ENCODE data around the gene WNK2. TPM values are rescaled to one million over a fixed set of nuclear protein-coding genes. Genes with fewer than 3 reads are reported as not detected.

The WNK2 gene
- total and polyA plus RNA-seq, 4 donors, result 29.2 to 124 (median 69.5) TPM

DNA sequence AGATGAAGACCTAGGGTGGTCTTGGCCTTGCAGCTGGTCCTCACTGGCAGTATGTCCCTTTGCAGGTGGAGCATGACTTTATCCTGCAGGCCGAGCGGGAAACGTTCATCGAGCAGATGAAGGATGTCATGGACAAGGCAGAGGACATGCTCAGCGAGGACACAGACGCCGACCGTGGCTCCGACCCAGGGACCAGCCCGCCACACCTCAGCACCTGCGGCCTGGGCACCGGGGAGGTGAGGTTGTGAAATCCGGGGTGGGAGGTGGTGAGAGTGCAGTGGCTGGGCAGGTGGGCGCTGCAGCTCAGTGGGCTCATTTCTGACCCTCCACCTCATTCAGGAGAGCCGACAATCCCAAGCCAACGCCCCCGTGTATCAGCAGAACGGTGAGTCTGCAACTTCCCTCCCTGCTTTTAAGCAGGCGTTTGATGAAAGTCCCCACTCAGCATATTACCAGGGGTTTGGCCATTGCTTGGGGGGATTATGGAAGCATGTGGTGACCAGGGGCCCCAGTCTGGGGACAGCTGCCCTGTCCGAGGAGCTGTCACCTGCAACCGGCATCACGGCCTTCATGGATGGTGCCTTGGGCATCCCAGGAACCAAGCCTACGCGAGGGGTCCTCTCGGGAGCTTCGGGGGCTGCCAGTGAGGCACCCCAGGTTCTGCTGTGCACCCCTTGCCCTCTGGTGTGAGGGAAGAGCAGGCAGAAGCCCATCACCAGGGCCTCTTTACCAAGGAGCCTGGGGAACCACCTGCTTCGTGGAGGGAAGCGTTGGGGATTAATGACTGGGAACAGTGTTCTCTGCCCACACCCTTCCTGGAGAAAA lies 84.0 kb downstream of the WNK2 start:
- peaks cover 71% of the 10 kb centered on the region for H3K36me3 ChIP-seq (ENCODE audit: control insufficient read depth, insufficient read depth, low read length)
- H3K27me3 ChIP-seq (ENCODE audit: control insufficient read depth, insufficient read depth, low read length), result no peaks in the 10 kb centered on the region
- no peak overlapping the region for H3K4me3 ChIP-seq (ENCODE audit: low read depth, low read length)
- H3K4me1 ChIP-seq (ENCODE audit: control insufficient read depth, insufficient read depth, low read length), result no peaks in the 10 kb centered on the region
- no peaks in the 10 kb centered on the region for H3K9me3 ChIP-seq (ENCODE audit: control insufficient read depth, insufficient read depth, low read length)
- no peak for DNase-seq (ENCODE audit: low read depth in 4 of 6, low spot score in 6 of 6)
- 94% methylated on average over 23 of the region's 28 CpGs for WGBS (ENCODE audit: insufficient coverage)
- H3K27ac ChIP-seq (ENCODE audit: low read depth, low read length), result no peak overlapping the region

- Histone ChIP-seq H3K27ac (ENCODE audit: low read depth, low read length) (no peak overlapping the region), H3K9me3 (ENCODE audit: control insufficient read depth, insufficient read depth, low read length) (peaks cover 4% of the 10 kb centered on the region), H3K36me3 (ENCODE audit: control insufficient read depth, insufficient read depth, low read length) (peaks cover 67% of the 10 kb centered on the region), H3K27me3 (ENCODE audit: control insufficient read depth, insufficient read depth, low read length) (no peaks in the 10 kb centered on the region), H3K4me1 (ENCODE audit: control insufficient read depth, insufficient read depth, low read length) (no peaks in the 10 kb centered on the region), H3K4me3 (ENCODE audit: low read depth, low read length) (no peak overlapping the region)
- no peak for DNase-seq (ENCODE audit: low read depth in 4 of 6, low spot score in 6 of 6)
- 93% methylated on average over 11 of the region's 17 CpGs for WGBS (ENCODE audit: insufficient coverage)
Observed at GRCh38 chr9:93268551-93269314, 84.8 kb downstream of the WNK2 start.

GRCh38 chr9:93270976-93271375 lies 87.0 kb downstream of the WNK2 start:
- Histone ChIP-seq H3K4me1 (ENCODE audit: control insufficient read depth, insufficient read depth, low read length) (no peaks in the 10 kb centered on the region), H3K27me3 (ENCODE audit: control insufficient read depth, insufficient read depth, low read length) (no peaks in the 10 kb centered on the region), H3K9me3 (ENCODE audit: control insufficient read depth, insufficient read depth, low read length) (peaks cover 5% of the 10 kb centered on the region), H3K4me3 (ENCODE audit: low read depth, low read length) (no peak overlapping the region), H3K27ac (ENCODE audit: low read depth, low read length) (no peak overlapping the region), H3K36me3 (ENCODE audit: control insufficient read depth, insufficient read depth, low read length) (peaks cover 47% of the 10 kb centered on the region)
- WGBS (ENCODE audit: insufficient coverage), result 100% methylated on average over 1 of the region's 3 CpGs
- no peak for DNase-seq (ENCODE audit: low read depth in 4 of 6, low spot score in 6 of 6)

DNA sequence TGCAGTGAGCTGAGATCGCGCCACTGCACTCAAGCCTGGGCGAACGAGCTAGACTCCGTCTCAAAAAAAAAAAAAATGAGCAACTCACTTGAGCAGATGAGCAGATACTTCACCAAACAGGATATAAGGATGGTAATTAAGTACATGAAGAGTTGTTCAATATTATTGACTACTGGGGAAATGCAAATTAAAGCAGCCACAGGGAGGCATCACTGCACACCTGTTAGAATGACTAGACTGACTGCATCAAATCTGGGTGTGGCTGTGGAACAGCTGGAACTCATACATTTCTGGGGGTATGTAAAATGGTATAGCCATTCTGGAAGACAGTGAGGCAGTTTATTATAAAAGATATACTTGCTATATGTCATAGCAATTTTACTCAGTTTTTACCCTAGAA lies 93.0 kb downstream of the WNK2 start:
- Histone ChIP-seq H3K9me3 (ENCODE audit: control insufficient read depth, insufficient read depth, low read length) (peaks cover 5% of the 10 kb centered on the region), H3K27me3 (ENCODE audit: control insufficient read depth, insufficient read depth, low read length) (no peaks in the 10 kb centered on the region), H3K4me3 (ENCODE audit: low read depth, low read length) (no peak overlapping the region), H3K27ac (ENCODE audit: low read depth, low read length) (no peak overlapping the region), H3K36me3 (ENCODE audit: control insufficient read depth, insufficient read depth, low read length) (peaks cover 12% of the 10 kb centered on the region), H3K4me1 (ENCODE audit: control insufficient read depth, insufficient read depth, low read length) (no peaks in the 10 kb centered on the region)
- DNase-seq (ENCODE audit: low read depth in 4 of 6, low spot score in 6 of 6), result no peak
- WGBS (ENCODE audit: insufficient coverage), result no CpG with 5 or more reads among the region's 5 CpGs

DNA sequence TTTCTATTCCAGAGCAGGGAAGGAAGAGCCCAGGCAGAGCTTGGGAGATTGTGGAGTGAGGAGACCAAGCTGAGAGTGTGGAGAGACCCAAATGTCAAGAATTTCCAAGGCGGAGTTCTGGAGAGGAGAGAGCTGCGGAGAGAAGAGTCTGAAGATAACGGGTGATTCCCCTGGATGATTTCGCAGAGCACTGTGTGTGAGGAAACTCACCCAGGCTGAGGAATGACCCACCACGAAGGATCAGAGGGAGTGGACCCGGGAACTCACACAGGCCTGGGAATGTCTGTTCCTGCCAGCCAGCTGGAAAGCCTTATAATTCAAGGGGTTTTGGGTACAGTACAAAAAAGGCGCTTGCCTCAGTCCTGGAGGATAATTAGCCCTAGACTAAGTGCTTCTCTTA lies 94.2 kb downstream of the WNK2 start:
- WGBS (ENCODE audit: insufficient coverage), result 81% methylated on average over 6 of the region's 7 CpGs
- Histone ChIP-seq H3K4me3 (ENCODE audit: low read depth, low read length) (no peak overlapping the region), H3K9me3 (ENCODE audit: control insufficient read depth, insufficient read depth, low read length) (peaks cover 5% of the 10 kb centered on the region), H3K27ac (ENCODE audit: low read depth, low read length) (no peak overlapping the region), H3K4me1 (ENCODE audit: control insufficient read depth, insufficient read depth, low read length) (no peaks in the 10 kb centered on the region), H3K27me3 (ENCODE audit: control insufficient read depth, insufficient read depth, low read length) (no peaks in the 10 kb centered on the region), H3K36me3 (ENCODE audit: control insufficient read depth, insufficient read depth, low read length) (peaks cover 7% of the 10 kb centered on the region)
- DNase-seq (ENCODE audit: low read depth in 4 of 6, low spot score in 6 of 6), result no peak

GRCh38 chr9:93280661-93281259 lies 96.8 kb downstream of the WNK2 start:
- Histone ChIP-seq H3K36me3 (ENCODE audit: control insufficient read depth, insufficient read depth, low read length) (peaks cover 4% of the 10 kb centered on the region), H3K9me3 (ENCODE audit: control insufficient read depth, insufficient read depth, low read length) (no peaks in the 10 kb centered on the region)
- WGBS (ENCODE audit: insufficient coverage), result no CpG with 5 or more reads among the region's 1 CpG

DNA sequence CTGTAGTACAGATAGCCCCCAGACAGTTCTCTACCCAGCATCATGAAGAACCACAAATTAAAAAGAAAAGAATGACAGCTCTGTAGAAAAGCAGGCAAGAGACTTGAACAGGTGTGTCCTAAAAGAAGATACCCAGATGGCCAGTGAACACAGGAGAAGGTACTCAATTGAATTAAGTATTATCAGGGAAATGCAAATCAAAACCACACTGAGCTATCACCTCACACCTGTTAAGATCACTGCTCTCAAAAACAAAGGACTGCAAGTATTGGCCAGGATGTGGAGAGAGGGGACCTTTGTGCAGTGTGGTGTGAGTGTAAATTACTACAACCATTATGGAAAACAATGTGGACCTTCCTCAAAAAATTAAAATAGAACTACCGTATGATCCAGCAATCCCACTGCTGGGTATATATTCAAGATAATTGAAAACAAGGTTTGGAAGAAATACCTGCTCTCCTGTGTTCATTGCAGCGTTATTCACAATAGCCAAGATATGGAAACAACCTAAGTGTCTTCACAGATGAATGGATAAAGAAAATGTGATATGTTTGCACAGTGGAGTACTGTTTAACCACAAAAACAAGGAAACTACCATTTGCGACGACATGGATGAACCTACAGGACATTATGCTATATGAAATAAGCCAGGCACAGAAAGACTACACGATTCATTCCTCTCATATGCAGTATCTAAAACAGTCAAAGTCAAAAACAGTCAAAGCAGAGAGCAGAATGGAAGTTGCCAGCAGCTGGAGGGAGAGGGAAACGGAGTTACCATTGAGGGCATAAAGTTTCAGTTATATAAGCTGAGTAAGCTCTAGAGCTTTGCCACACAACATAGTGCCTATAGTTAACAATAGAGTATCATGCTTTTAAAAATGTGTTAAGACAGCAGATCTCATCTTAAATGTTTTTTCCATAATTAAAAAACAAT lies 102.6 kb downstream of the WNK2 start:
- no peak overlapping the region for H3K27ac ChIP-seq (ENCODE audit: low read depth, low read length)
- H3K4me1 ChIP-seq (ENCODE audit: control insufficient read depth, insufficient read depth, low read length), result peaks cover 7% of the 10 kb centered on the region
- no peak overlapping the region for H3K4me3 ChIP-seq (ENCODE audit: low read depth, low read length)
- peaks cover 33% of the 10 kb centered on the region for H3K36me3 ChIP-seq (ENCODE audit: control insufficient read depth, insufficient read depth, low read length)
- no peak for DNase-seq (ENCODE audit: low read depth in 4 of 6, low spot score in 6 of 6)
- no CpG with 5 or more reads among the region's 6 CpGs for WGBS (ENCODE audit: insufficient coverage)
- H3K27me3 ChIP-seq (ENCODE audit: control insufficient read depth, insufficient read depth, low read length), result no peaks in the 10 kb centered on the region
- no peaks in the 10 kb centered on the region for H3K9me3 ChIP-seq (ENCODE audit: control insufficient read depth, insufficient read depth, low read length)

More at GRCh38 chr9:93280661-93281259, 96.8 kb downstream of the WNK2 start:
- Histone ChIP-seq H3K27me3 (ENCODE audit: control insufficient read depth, insufficient read depth, low read length) (no peaks in the 10 kb centered on the region), H3K27ac (ENCODE audit: low read depth, low read length) (no peak overlapping the region), H3K4me1 (ENCODE audit: control insufficient read depth, insufficient read depth, low read length) (no peaks in the 10 kb centered on the region), H3K4me3 (ENCODE audit: low read depth, low read length) (no peak overlapping the region)
- no peak for DNase-seq (ENCODE audit: low read depth in 4 of 6, low spot score in 6 of 6)

- H3K36me3 ChIP-seq (ENCODE audit: control insufficient read depth, insufficient read depth, low read length), result peaks cover 40% of the 10 kb centered on the region
- WGBS (ENCODE audit: insufficient coverage), result 93% methylated on average over 5 of the region's 10 CpGs
- H3K27me3 ChIP-seq (ENCODE audit: control insufficient read depth, insufficient read depth, low read length), result no peaks in the 10 kb centered on the region
- H3K9me3 ChIP-seq (ENCODE audit: control insufficient read depth, insufficient read depth, low read length), result no peaks in the 10 kb centered on the region
- H3K4me1 ChIP-seq (ENCODE audit: control insufficient read depth, insufficient read depth, low read length), result peaks cover 7% of the 10 kb centered on the region
- H3K4me3 ChIP-seq (ENCODE audit: low read depth, low read length), result no peak overlapping the region
- H3K27ac ChIP-seq (ENCODE audit: low read depth, low read length), result no peak overlapping the region
- DNase-seq (ENCODE audit: low read depth in 4 of 6, low spot score in 6 of 6), result no peak
Observed at GRCh38 chr9:93287189-93287552, 103.2 kb downstream of the WNK2 start.

DNA sequence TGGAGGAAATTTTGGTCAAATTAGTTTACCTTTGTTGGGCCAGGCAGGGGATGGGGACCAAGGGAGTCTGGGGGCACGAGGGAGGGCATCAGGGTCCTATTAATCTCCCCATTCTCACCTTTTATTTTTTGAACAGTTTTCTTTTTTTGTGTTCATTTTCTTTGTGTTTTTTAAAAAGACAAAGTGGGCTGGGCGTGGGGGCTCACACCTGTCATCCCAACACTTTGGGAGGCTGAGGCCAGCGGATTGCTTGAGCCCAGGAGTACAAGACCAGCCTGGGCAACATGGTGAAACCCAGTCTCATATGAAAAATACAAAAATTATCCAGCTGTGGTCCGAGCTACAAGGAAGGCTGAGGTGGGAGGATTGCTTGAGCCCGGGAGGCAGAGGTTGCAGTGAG lies 103.7 kb downstream of the WNK2 start:
- H3K9me3 ChIP-seq (ENCODE audit: control insufficient read depth, insufficient read depth, low read length), result no peaks in the 10 kb centered on the region
- H3K27me3 ChIP-seq (ENCODE audit: control insufficient read depth, insufficient read depth, low read length), result no peaks in the 10 kb centered on the region
- H3K27ac ChIP-seq (ENCODE audit: low read depth, low read length), result no peak overlapping the region
- DNase-seq (ENCODE audit: low read depth in 4 of 6, low spot score in 6 of 6), result no peak
- peaks cover 7% of the 10 kb centered on the region for H3K4me1 ChIP-seq (ENCODE audit: control insufficient read depth, insufficient read depth, low read length)
- 97% methylated on average over 4 of the region's 5 CpGs for WGBS (ENCODE audit: insufficient coverage)
- peaks cover 44% of the 10 kb centered on the region for H3K36me3 ChIP-seq (ENCODE audit: control insufficient read depth, insufficient read depth, low read length)
- H3K4me3 ChIP-seq (ENCODE audit: low read depth, low read length), result no peak overlapping the region

Measured in spinal cord (tissue), 10 donors.